Stomach (tissue), 9 donors: Measurements from ENCODE around the gene CDKN2B. TPM values are rescaled to one million over a fixed set of nuclear protein-coding genes. Genes with fewer than 3 reads are reported as not detected.

Experiments
- DNase-seq, 2 donors: peaks; one replicate each; pipeline versions ENCODE4 v3.0.0 to v3.0.0-alpha.2; 2013 to 2019
- H3K27ac ChIP-seq, 5 donors: fragments of 200-600 bp in 4 of 5; sonication (generic) in 4 of 5; one replicate each; pipeline ENCODE4 v1.5.1; 2013 to 2019; ENCODE audit warnings: mild to moderate bottlenecking in 1 of 5, moderate library complexity in 1 of 5
- H3K27me3 ChIP-seq, 3 donors: fragments of 200-600 bp; sonication (generic); one replicate each; pipeline ENCODE4 v1.5.1; 2017 to 2019; ENCODE audit warnings: mixed run types in 1 of 3
- H3K36me3 ChIP-seq, 4 donors: fragments of 200-600 bp; sonication (generic); 1 replicate in 3 of 4; 2 replicates in 1 of 4; pipeline ENCODE4 v1.5.1; 2016 to 2019
- H3K4me1 ChIP-seq, 4 donors: fragments of 200-600 bp; sonication (generic); one replicate each; pipeline ENCODE4 v1.5.1; 2016 to 2019
- H3K4me3 ChIP-seq, 4 donors: fragments of 200-600 bp; sonication (generic) in 3 of 4; one replicate each; pipeline ENCODE4 v1.5.1; 2016 to 2019; ENCODE audit warnings: mild to moderate bottlenecking in 1 of 4
- H3K9me3 ChIP-seq, 4 donors: fragments of 200-600 bp; sonication (generic); one replicate each; pipeline ENCODE4 v1.5.1; 2016 to 2019
- CTCF ChIP-seq, 7 experiments: fragments of 450-650 bp in 4 of 7; fragments of 200-600 bp in 3 of 7; sonication (generic) in 3 of 7; IDR thresholded peaks; one replicate each; pipeline ENCODE4 v1.5.1; 2016 to 2019; ENCODE audit warnings: antibody characterized with exemption in 7 of 7, control low read depth in 2 of 7, mild to moderate bottlenecking in 1 of 7
- EP300 ChIP-seq: sonication (generic); formaldehyde crosslinking; IDR thresholded peaks from one replicate; pipeline ENCODE4 v1.6.1; 2017; ENCODE audit warnings: antibody characterized with exemption
- POLR2A ChIP-seq, 4 donors: fragments of 450-650 bp; IDR thresholded peaks; one replicate each; pipeline ENCODE4 v1.6.1; 2016; ENCODE audit warnings: antibody characterized with exemption in 4 of 4, control low read depth in 2 of 4, mild to moderate bottlenecking in 1 of 4, moderate library complexity in 1 of 4
- POLR2AphosphoS5 ChIP-seq, 3 donors: sonication (generic); formaldehyde crosslinking; IDR thresholded peaks; one replicate each; pipeline ENCODE4 v1.6.1; 2016; ENCODE audit warnings: antibody characterized with exemption in 3 of 3
- WGBS, 5 donors: extraction: QIAGEN DNeasy Blood & Tissue Kit in 3 of 5; methylation state at CpG; one replicate each; pipeline versions ENCODE4 v1.1.5 to v1.1.7; 2013 to 2018; 5-methylcytosine and 5-hydroxymethylcytosine counted together
- intact Hi-C: fragments of 100-400 bp; cut with DNase I; formaldehyde crosslinking; loops from one replicate; pipeline ENCODE4 v1.15.1; 2023; ENCODE audit warnings: low total_unique reads
- polyA plus RNA-seq, 3 donors: library from polyadenylated mRNA; stranded (reverse); fragments of 200-250 nt; gene quantifications; one replicate each; pipeline ENCODE4 v1.2.3, GENCODE V29; 2013
- total RNA-seq, 5 donors: library from RNA; depleted of rRNA; stranded (reverse); fragments of >200 nt; gene quantifications; one replicate each; pipeline versions ENCODE4 v1.1.0 to v1.2.3, GENCODE V29; 2014 to 2016
- donor health status: healthy with polysubstance abuse.
- donor health status: Bipolar disorder and iron deficiency.
- donor health status: healthy.

CDKN2B gene
- total and polyA plus RNA-seq, 8 donors: 0.58 to 152 (median 4.7) TPM; not detected in 1

GRCh38 chr9:22050924-22051323 lies 41.8 kb upstream of the CDKN2B start:
- Histone ChIP-seq H3K27me3 (no peaks in the 10 kb centered on the region), H3K36me3 (no peaks in the 10 kb centered on the region), H3K27ac (no peak overlapping the region), H3K9me3 (no peaks in the 10 kb centered on the region), H3K4me1 (no peaks in the 10 kb centered on the region), H3K4me3 (no peak overlapping the region)
- intact Hi-C loops: no loop called here
- 66 to 83% (median 76%) methylated on average over 4 of the region's 4 CpGs for WGBS, 5 donors
- peak in 1 of 2 donors; percentile 36 for DNase-seq
- TF ChIP-seq EP300 (no peak), POLR2A (IDR thresholded peaks at IDR 0.05) (no peak), POLR2AphosphoS5 (IDR thresholded peaks at IDR 0.05) (no peak), CTCF (IDR thresholded peaks at IDR 0.05) (no peak)

- TF ChIP-seq POLR2A (IDR thresholded peaks at IDR 0.05) (no peak), CTCF (IDR thresholded peaks at IDR 0.05) (no peak), POLR2AphosphoS5 (IDR thresholded peaks at IDR 0.05) (no peak), EP300 (no peak)
- H3K9me3 ChIP-seq: no peaks in the 10 kb centered on the region
- WGBS, 5 donors: 82 to 100% (median 93%) methylated on average over 1 of the region's 1 CpG
- H3K27ac ChIP-seq: no peak overlapping the region
- DNase-seq: no peak
- no peaks in the 10 kb centered on the region for H3K27me3 ChIP-seq
- no peak overlapping the region for H3K4me3 ChIP-seq
- H3K36me3 ChIP-seq: no peaks in the 10 kb centered on the region
- intact Hi-C loops: no loop called here
- no peaks in the 10 kb centered on the region for H3K4me1 ChIP-seq
Observed at GRCh38 chr9:22049411-22049810, 40.3 kb upstream of the CDKN2B start.

- Histone ChIP-seq H3K4me1 (no peaks in the 10 kb centered on the region), H3K27me3 (no peaks in the 10 kb centered on the region), H3K36me3 (no peaks in the 10 kb centered on the region), H3K27ac (no peak overlapping the region), H3K4me3 (no peak overlapping the region), H3K9me3 (no peaks in the 10 kb centered on the region)
- 83 to 93% (median 92%) methylated on average over 2 of the region's 2 CpGs for WGBS, 5 donors
- TF ChIP-seq CTCF (IDR thresholded peaks at IDR 0.05) (no peak), POLR2AphosphoS5 (IDR thresholded peaks at IDR 0.05) (no peak), POLR2A (IDR thresholded peaks at IDR 0.05) (no peak), EP300 (no peak)
- intact Hi-C loops: no loop called here
- DNase-seq: no peak
Observed at GRCh38 chr9:22047596-22047995, 38.5 kb upstream of the CDKN2B start.

GRCh38 chr9:22046243-22046885 lies 37.3 kb upstream of the CDKN2B start:
- intact Hi-C loops: no loop called here
- Histone ChIP-seq H3K27ac (no peak overlapping the region), H3K9me3 (no peaks in the 10 kb centered on the region), H3K4me1 (peaks cover 0 to 9% (median 0%) of the 10 kb centered on the region in 4 donors), H3K4me3 (no peak overlapping the region), H3K27me3 (no peaks in the 10 kb centered on the region), H3K36me3 (no peaks in the 10 kb centered on the region)
- TF ChIP-seq CTCF (IDR thresholded peaks at IDR 0.05) (no peak), POLR2AphosphoS5 (IDR thresholded peaks at IDR 0.05) (no peak), EP300 (no peak), POLR2A (IDR thresholded peaks at IDR 0.05) (no peak)
- 61 to 84% (median 74%) methylated on average over 1 of the region's 1 CpG for WGBS, 5 donors
- no peak for DNase-seq
